HG03060 (cell line): Measurements from ENCODE around the gene CNBP.
"Not testable (repeated sequence)": the region's sequence is repeated elsewhere in the genome, so short reads cannot be mapped to it uniquely, and the experiment has no call there.

ENCODE experiments used
- ATAC-seq: cut with Tn5 transposase; IDR thresholded peaks from one replicate; pipeline ENCODE4 v1.9.1; 2021; ENCODE audit warnings: low read depth, moderate number of reproducible peaks; ENCODE audit not compliant: unreplicated experiment

CNBP gene

DNA sequence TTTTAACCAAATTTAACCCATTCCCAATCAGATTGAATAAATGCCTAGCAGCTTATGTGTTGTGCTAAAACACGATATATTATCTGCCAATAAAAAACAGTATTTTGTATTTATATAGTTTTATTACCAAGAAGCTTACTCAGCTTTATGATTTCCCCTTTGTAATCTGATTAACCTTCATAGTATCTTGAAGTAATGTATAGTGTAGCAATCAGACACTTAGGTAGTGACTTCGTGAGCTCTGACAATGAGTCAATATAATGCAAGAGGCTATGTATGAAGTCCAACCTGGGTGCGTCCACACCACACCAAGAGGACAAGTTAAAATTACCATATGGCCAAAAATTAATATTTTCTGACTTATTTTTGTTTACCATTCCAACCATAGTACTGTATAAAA, 2.1 kb upstream of the CNBP start:
- no peak for ATAC-seq

DNA sequence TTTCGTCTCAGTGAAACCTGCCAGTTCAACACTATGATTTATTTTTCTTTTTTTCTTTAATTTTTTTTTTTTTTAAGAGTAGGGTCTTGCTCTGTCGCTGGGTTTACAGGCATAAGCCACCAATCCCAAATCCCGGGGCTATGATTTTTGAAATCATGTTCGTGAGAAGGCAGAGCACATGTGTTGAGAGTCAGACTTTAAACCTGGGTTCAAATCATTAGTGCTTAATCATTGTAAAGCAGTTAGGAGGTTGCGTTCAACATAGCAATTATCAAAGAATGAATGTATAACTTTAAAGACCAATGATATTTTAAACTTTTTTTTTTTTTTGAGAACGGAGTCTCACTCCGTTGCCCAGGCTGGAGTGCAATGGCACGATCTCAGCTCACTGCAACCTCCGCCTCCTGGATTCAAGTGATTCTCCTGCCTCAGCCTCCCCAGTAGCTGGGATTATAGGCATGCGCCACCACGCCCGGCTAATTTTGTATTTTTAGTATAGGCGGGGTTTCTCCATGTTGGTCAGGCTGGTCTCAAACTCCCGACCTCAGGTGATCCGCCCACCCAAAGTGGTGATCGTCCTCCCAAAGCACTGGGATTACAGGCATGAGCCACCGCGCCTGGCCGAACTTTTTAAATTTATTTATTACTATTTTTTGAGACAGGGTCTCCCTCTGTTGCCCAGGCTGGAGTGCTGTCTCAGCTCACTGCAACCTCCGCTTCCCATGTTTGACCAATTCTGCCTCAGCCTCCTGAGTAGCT, 1.3 kb upstream of the CNBP start:
- ATAC-seq: not testable (repeated sequence)

- ATAC-seq: peak; percentile 3
Measured at GRCh38 chr3:129184396-129184657, 631 bp upstream of the CNBP start.

DNA sequence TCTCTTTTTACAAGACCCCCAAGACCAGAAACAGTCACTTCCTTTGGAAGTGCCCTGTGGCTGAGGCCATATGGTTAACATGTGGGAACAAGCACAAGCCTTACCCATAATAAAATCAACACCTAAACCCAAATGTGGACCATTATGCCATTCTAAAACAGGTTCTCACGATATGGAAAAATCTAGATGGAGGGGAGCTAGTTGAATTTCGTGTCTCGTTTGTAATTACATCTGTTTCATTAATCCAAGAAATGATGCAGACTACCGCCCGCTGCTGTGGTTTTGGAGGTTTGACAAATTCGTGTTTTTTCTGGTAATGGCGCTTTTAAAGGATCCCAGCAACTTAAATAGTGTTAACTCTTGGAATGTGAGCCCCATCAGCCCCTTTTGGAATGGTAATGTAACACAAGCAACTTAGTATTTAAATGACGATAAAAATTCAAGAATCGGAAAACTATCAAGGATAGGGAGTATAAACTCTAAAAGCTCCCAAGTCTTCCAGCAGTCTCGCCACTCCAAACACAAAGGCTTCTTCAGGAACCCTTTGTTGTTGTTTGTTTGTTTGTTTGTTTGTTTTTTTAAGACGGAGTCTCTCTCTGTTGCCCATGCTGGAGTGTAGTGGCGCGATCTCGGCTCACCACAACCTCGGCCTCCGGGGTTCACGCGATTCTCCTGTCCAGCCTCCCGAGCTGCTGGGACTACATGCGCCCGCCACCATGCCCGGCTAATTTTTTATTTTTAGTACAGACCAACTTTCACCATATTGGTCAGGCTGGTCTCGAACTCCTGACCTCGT, 1.1 kb downstream of the CNBP start:
- ATAC-seq: no peak

DNA sequence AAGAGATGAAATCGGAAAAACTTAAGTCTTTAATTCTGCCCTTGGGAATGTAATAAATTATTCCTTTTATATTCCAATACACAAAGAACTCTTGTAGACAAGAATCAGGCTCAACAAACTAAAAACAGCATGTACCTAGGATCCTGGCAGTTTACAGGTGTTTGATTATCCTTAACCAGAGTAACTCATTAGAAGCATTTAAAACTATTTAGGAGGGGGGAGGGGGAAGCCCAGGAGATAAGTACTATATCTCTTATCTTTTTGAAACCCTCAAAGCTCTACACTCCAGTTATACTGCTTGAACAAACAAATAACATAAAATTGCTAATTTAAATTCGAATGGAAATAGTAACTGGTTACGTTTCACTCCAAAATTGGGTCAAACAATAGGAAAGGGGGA, 1.9 kb downstream of the CNBP start:
- ATAC-seq: no peak

- ATAC-seq: no peak
Measured at GRCh38 chr3:129180461-129180860, 3.2 kb downstream of the CNBP start.

DNA sequence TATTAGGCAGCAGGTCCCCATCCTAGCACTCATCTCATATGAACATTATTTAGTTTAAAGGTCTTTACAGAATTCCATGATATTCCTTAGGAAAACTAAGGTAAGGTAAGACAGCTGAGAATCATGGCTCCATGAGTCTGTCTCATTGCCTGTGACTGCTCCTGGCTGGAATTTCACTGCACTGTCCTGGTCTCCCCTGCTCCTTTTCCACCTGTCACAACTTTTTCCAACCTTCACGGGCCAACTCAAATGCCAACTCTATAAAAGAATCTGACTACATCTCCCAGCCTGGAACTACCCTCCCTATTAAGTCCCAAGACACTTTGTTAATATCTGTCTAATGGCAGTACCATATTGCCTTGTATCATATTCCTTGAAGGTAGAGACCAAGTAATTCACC, 7.6 kb downstream of the CNBP start:
- ATAC-seq: no peak

DNA sequence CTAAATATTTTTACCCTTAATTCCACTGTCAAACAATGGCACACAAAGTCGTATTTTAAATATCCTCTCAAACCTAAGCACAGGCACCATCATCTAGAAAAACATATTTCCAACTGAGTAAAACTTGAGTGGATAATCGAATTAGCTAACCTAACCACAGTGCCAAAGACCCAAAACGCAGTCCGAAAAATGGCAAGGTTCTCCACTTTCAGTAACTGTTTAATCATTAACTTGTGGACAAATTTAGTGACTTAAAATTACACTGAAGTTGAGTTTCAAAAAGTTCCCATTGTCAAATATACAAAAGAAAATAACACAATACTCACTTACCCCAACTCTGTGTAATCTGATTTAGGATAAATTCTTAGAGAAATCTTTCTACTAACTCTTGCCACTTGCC, 10.0 kb downstream of the CNBP start:
- no peak for ATAC-seq

DNA sequence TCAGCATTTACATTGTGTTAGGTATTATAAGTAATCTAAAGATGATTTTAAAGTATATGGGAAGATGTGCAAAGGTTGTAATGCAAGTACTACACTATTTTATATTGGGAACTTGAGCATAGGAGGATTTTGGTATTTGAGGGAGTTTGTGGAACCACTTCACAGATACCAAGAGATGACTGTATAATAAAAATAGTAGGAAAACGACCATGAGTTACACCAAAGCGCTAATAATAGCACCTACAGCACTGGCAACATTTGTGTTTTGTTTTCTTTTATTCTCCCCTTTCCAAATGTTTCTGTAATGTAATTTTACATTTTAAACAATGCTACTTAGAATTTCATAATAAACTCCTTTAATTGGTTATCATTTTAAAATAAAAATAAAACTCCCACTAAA, 10.5 kb downstream of the CNBP start:
- no peak for ATAC-seq

DNA sequence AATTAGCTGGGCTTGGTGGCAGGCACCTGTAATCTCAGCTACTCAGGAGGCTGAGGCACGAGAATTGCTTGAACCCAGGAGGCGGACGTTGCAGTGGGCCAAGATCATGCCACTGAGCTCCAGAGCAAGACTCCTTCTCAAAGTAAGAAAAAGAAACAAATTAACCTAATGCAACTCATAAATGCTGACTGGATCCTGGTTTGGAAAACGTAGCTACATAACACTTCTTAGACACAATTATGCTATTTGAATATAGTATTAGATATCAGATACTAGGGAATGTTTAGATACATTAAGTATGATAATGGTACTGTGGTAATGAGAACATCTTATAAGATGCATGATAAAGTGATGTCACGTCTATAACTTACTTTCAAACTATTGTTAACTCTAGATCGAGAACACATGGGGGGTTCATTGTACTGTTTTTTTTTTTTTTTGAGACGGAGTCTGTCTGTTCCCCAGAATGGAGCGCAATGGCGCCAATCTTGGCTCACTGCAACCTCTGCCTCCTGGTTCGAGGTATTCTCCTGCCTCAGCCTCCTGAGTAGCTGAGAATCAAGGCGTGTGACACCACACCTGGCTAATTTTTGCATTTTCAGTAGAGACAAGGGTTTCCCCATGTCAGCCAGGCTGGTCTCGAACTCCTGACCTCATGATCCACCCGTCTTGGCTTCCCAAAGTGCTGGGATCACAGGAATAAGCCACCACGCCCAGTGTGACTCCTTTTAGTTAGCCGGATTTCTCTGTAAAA, 16.9 kb downstream of the CNBP start:
- no peak for ATAC-seq

DNA sequence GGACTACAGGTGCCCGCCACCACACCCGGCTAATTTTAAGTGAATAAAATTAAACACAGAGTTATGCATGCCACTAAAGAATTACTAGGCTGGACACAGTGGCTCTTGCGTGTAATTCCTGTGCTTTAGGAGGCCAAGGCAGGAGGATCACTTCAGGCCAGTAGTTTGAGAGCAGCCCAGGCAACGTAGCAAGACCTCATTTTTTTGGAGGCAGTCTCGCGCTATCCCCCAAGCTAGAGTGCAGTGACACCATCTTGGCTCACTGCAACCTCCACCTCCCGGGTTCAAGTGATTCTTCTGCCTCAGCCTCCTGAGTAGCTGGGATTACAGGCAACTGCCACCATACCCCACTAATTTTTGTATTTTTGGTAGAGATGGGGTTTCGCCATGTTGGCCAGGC, 18.1 kb downstream of the CNBP start:
- ATAC-seq: not testable (repeated sequence)

DNA sequence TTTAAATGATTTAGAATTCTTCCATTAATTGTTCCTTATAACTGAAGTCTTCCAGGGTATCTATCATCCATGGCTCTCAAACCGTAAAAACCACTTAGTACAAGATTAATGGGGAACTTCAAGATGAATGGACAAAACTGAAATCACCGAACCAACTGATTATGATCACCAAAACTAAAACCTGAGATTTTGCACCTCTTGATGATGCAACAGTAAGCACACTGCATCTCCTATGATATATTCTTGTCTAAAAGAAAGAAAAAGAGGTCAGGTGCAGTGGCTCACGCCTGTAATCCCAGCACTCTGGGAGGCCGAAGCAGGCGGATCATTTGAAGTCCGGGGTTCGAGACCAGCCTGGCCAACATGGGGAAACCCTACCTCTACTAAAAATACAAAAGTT, 19.2 kb downstream of the CNBP start:
- ATAC-seq: no peak

- no peak for ATAC-seq
Measured at GRCh38 chr3:129162729-129163579, 20.7 kb downstream of the CNBP start.

- no peak for ATAC-seq
Measured at GRCh38 chr3:129161860-129162271, 21.8 kb downstream of the CNBP start.

- peak; percentile 56 for ATAC-seq
Measured at GRCh38 chr3:129160891-129161859, 22.5 kb downstream of the CNBP start, which contains the start of gene ISY1. Gene ISY1 (minus strand): TSS chr3:129161063. CDS start chr3:129160975, 88 bp downstream.

GRCh38 chr3:129144786-129145185, 38.9 kb downstream of the CNBP start:
- no peak for ATAC-seq

DNA sequence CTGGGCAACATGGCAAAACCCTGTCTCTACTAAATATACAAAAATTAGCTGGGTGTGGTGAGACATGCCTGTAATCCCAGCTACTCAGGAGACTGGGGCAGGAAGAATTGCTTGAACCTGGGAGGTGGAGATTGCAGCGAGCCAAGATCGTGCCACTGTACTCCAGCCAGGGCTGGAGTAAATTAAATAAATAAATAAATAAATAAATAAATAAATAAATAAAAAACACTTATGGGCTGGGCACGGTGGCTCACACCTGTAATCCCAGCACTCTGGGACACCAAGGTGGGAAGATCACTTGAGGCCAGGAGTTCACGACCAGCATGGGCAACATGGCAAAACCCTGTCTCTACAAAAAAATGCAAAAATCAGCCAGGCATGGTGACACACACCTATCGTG, 42.7 kb downstream of the CNBP start:
- ATAC-seq: not testable (repeated sequence)

DNA sequence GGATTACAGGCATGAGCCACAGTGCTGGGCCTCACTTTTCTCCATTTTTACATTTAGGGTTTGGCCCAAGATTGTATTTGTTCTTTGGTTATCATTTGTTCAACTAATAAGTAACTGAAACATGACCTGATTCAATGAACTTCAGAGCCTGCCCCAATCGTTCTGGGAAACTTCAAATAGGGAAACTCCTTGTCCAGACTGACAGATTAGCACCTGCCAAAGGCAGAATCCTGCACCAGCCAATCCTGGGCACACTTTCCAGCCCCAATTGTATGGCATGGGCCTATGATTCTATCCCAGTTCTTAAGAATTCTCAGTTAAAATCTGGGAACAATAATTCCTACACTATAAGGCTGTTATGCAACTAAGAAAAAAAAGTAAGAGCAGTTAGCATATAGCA, 43.8 kb downstream of the CNBP start:
- ATAC-seq: no peak

DNA sequence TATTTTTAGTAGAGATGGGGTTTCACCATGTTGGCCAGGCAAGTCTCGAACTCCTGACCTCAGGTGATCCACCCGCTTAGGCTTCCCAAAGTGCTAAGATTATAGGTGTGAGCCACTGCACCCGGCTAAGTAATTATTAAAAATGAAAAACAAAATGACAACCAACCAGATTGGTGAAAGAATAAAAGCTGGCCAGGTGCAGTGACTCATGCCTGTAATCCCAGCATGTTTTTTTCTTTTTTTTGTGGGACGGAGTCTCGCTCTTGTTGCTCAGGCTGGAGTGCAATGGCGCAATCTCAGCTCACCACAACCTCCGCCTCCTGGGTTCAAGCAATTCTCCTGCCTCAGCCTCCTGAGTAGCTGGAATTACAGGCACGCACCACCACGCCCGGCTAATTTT, 47.4 kb downstream of the CNBP start:
- not testable (repeated sequence) for ATAC-seq
